ENCODE results near the gene THOC2.

DNA sequence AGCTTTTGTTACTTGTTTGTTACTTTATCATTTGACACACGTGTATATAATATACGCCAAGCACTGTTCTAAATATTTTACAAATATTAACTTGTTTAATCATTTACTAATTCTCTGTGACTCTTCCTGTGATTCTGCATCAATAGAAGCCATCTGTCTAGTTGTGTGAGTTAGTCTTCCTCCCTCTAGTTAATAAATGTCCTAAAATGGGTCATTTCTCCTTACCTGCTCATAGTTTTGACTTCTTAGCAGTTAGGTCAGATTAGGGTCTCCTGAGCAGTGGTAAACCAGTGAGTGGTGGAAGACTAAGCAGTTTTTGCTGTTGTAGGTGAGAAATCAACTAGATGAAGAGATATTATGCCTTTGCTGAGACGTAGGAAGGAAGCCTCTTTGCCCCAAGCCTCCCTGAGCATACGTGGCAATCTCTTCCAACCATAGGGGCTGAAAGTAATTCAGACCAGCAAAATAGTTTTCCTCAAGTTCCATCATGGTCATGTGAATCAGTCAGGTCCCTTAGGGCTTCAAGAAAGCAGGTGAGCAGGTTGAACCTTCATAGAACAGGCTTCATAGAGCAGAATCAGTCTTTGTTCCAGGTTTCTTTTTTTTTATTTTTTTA is 38.7 kb upstream of the THOC2 start:
- TF ChIP-seq CTCF (conservative IDR thresholded peaks at IDR 0.05) (no peak), ZFX (IDR thresholded peaks at IDR 0.05) (no peak)
